H1 (cell line): ENCODE results near the gene BRSK2. TPM values are rescaled to one million over a fixed set of nuclear protein-coding genes. Genes with fewer than 3 reads are reported as not detected.

Source experiments
- RBBP5 ChIP-seq: IDR thresholded peaks from 2 replicates; pipeline ENCODE4 v1.7.1; 2012; ENCODE audit warnings: low read depth, mild to moderate bottlenecking, inconsistent platforms, low read length, moderate library complexity, borderline replicate concordance
- RXRA ChIP-seq: IDR thresholded peaks from 2 replicates; pipeline ENCODE4 v1.6.1; 2011; ENCODE audit warnings: low read depth, mild to moderate bottlenecking, low read length, moderate library complexity; ENCODE audit not compliant: insufficient read depth
- TAF1 ChIP-seq: IDR thresholded peaks from 2 replicates; pipeline ENCODE4 v1.6.1; 2011; ENCODE audit warnings: mild to moderate bottlenecking, low read depth, low read length
- TEAD4 ChIP-seq: IDR thresholded peaks from 2 replicates; pipeline ENCODE4 v1.6.1; 2012; ENCODE audit warnings: low read depth, low read length, inconsistent platforms, mixed read lengths
- polyA plus RNA-seq, 7 experiments: library from polyadenylated mRNA; depleted of rRNA in 3 of 7; stranded (reverse) in 5 of 7; unstranded in 2 of 7; fragments of >200 nt in 5 of 7; fragments of 200-250 nt in 2 of 7; gene quantifications; 1 replicate in 5 of 7; 2 replicates in 1 of 7; 4 replicates in 1 of 7; pipeline versions ENCODE4 v1.2.1 to v1.2.3, GENCODE V29; 2011 to 2013; ENCODE audit warnings: missing spikeins in 2 of 7, mixed read lengths in 2 of 7
- total RNA-seq: library from RNA; stranded (reverse); fragmentation: NEBNext Ultra II Directional; extraction: Animal tissue kit (Norgen Biotek cat#: 25700); gene quantifications from 2 replicates; pipeline ENCODE4 v1.2.1, GENCODE V29; 2021

BRSK2 gene
- total and polyA plus RNA-seq, 2 of the 8 experiments (the other 6 are each of a cell fraction or from before 2014, with no cell fraction given): 17.3 to 27.1 TPM

DNA sequence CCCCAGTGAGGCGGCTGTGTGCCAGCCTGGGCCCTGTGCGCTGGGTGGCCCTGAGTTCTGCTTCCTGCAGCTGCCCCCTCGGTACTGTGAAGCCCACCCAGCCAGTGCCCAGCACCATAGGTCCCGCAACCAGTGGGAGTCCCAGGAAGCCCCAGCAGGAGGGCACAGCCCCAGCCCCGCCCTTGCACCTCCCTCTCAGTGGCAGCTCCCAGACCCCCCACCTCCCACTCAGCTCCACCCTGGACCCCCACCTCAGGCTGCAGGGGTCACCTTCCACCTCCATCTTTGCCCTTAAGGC, 66.0 kb downstream of the BRSK2 start (continued):
- TF ChIP-seq RBBP5: no peak
- no peak for TF ChIP-seq TEAD4
- TF ChIP-seq TAF1: no peak
- TF ChIP-seq RXRA: no peak
